ENCODE measurements around the gene DRAXIN.

The DRAXIN gene

DNA sequence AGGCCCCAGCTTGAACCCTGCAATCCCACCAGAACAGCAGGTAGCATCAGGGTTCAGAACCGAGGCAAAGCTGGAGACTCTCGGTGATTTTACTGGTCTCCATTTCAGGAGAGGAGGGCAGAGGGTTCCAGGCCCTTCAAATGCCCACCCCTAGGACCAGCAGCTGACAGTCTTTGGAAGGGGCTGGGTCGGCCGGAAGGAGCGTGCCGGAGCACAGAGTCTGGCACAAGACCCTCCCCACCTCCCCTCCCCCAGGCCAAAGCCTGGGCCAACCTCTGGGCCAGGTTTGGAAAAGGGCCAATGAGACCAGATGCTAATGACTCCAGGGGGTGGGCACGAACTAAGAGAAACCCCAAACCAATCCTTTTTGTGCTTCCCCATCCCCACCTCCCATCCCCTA lies 44.2 kb upstream of the DRAXIN start:
- TF ChIP-seq, protein P1, sequence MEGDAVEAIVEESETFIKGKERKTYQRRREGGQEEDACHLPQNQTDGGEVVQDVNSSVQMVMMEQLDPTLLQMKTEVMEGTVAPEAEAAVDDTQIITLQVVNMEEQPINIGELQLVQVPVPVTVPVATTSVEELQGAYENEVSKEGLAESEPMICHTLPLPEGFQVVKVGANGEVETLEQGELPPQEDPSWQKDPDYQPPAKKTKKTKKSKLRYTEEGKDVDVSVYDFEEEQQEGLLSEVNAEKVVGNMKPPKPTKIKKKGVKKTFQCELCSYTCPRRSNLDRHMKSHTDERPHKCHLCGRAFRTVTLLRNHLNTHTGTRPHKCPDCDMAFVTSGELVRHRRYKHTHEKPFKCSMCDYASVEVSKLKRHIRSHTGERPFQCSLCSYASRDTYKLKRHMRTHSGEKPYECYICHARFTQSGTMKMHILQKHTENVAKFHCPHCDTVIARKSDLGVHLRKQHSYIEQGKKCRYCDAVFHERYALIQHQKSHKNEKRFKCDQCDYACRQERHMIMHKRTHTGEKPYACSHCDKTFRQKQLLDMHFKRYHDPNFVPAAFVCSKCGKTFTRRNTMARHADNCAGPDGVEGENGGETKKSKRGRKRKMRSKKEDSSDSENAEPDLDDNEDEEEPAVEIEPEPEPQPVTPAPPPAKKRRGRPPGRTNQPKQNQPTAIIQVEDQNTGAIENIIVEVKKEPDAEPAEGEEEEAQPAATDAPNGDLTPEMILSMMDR (IDR thresholded peaks at IDR 0.05) = no peak

DNA sequence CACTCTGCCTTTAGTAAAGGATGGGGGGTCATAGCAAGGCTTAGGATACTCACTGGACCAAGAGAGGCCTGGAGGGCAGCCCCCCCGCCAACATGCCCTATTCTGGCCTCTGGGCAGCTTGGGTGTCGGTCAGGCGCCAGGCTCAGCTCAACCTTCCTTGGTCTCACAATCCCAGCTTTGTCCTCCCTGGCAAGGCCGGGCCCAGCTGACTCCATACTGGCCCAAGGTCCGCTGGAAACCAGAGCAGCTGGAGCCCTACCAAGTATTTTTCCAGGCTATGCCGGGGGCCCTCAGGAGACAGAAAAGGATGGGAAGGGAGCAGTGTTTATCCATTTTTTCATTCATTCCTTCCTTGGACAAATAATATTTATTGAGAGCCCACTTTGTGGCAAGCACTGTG lies 43.5 kb upstream of the DRAXIN start:
- TF ChIP-seq, protein P1 (IDR thresholded peaks at IDR 0.05) = no peak

DNA sequence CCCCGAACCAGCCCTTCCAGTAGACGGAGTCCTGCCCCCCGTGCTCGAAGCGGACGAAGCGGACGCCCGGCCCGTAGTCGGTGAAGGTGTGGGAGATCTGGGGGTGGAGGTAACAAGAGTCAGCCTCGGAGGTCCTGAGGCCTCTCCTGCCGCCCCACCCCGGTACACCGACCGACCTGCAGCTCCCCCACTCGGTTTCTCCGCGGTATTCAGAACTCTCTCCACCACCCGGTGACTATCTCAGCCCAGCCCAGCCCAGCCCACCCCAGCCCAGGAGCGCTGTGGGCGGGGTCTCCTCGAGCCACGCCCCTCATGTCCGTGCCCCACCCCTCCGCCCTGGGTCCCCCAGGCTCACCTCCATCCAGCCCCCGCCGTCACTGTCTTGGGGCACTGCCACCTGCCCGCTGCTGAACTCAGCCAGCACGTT lies 42.8 kb upstream of the DRAXIN start:
- TF ChIP-seq, protein P1 (IDR thresholded peaks at IDR 0.05) = no peak

DNA sequence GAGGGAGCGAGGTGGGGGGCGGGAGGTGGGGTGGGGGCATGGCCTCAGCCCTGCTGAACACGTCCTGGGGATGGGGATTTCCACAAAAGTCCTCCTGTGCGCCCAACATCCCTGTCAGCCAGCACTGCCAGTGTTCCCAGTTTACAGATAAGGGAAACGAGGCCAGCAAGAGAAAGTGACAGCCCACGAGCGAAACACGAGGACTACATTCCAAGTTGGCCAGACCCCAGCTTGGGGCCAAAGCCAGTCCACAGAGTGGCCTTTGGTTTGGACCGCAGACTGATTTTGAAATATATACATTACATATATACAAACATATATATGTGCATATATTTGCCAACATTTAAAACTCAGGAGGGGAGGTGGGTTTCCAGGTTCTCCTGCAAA lies 42.3 kb upstream of the DRAXIN start:
- TF ChIP-seq, protein P1 (IDR thresholded peaks at IDR 0.05) = no peak

DNA sequence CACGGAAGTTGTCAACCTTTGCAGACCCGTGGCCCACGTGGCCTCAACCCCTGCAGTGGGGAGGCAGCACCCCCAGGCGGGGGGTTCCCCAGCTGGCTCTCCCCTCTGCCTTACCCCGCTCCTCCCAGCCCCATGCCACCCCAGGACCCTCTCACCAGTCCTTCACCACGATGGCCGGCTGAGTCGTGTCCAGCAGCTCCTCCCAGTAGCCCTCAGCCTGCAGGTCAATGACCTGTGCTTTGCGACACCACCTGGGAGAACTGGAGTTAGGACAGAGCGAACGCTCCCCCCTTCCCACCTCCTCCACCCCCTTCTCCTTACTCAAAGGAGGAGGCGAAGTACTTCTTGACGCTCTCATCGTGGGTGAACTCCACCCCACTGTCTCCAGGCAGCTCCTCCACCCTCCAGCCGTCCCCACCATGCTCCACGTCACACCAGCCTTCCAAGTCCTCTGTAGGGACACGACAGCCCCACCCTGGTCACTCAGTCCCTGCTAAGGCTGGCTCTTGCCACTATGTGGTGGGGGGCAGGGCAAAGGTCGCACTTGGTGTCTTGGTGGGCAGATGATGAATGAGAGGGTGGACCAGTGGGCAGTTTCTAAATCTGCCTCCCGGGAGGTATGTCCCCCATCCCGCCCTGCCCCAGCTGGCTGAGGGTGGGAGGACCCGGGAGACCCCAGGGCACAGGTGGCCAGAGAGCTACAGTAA lies 41.7 kb upstream of the DRAXIN start:
- TF ChIP-seq, protein P1 (IDR thresholded peaks at IDR 0.05) = no peak

DNA sequence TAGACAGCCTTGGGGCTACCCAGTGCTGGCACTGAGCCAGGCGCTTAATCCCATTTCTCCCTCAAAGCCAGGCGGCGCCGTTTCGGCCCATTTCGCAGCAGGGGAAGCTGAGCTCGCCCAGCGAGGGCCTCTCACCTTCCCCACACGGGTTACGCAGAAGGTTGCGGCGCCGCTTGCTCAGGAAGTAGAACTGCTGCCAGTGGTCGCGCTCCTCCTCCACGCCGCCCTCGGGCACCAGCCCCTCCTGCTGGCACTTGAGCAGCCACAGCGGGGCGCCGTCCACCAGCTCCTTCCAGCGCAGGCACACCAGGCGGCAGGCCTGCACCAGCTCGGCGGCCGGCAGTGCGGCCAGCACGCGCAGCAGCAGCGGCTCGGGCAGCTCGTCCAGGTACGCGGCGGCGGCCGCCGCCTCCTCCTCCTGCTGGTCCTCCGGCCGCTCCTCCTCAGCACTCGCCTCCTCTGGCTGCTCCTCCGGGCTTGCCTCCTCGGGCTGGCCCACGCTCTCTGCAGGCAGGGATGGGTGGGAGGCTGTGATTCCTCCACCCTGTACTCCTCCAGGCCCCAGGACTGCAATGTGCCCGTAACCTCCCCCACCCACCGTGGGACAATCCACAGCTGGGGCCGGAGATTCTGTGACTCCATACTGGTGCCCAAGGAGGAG lies 41.0 kb upstream of the DRAXIN start:
- TF ChIP-seq, protein P1 (IDR thresholded peaks at IDR 0.05) = no peak

DNA sequence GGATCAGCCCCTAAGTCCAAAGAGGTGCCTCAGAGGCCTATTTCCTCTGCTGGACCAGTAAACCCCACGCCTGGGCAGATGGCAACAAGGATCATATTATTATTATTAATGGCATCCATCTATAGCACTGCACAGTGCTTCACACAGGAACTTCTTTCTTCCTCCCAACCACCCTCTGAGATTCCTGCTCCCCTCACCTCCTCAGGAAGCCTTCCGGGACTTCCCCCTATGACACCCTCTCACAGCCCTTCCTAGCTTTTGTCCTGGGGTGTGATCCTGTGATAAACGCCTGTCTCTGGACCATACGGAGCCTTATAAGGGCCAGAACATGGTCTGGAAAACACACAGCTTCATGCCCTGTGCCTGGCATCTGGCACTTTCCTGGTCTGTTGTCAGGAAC lies 40.5 kb upstream of the DRAXIN start:
- TF ChIP-seq, protein P1 (IDR thresholded peaks at IDR 0.05) = no peak
